Rectal smooth muscle tissue (tissue), 1 donor: ENCODE data around the gene PLCB4.

Source experiments
- H3K27ac ChIP-seq: one replicate; pipeline ENCODE4 v1.7.0; 2013; ENCODE audit warnings: low read depth, low read length, inconsistent platforms
- H3K27me3 ChIP-seq: one replicate; pipeline ENCODE4 v1.7.0; 2013; ENCODE audit warnings: low read length; ENCODE audit not compliant: control insufficient read depth, insufficient read depth
- H3K36me3 ChIP-seq: one replicate; pipeline ENCODE4 v1.7.0; 2013; ENCODE audit warnings: low read length; ENCODE audit not compliant: control insufficient read depth, insufficient read depth
- H3K4me1 ChIP-seq: one replicate; pipeline ENCODE4 v1.7.0; 2013; ENCODE audit warnings: low read length; ENCODE audit not compliant: control insufficient read depth, insufficient read depth
- H3K4me3 ChIP-seq: one replicate; pipeline ENCODE4 v1.7.0; 2013; ENCODE audit warnings: low read length
- H3K9ac ChIP-seq: one replicate; pipeline ENCODE4 v1.7.0; 2013; ENCODE audit warnings: low read length

PLCB4 gene

DNA sequence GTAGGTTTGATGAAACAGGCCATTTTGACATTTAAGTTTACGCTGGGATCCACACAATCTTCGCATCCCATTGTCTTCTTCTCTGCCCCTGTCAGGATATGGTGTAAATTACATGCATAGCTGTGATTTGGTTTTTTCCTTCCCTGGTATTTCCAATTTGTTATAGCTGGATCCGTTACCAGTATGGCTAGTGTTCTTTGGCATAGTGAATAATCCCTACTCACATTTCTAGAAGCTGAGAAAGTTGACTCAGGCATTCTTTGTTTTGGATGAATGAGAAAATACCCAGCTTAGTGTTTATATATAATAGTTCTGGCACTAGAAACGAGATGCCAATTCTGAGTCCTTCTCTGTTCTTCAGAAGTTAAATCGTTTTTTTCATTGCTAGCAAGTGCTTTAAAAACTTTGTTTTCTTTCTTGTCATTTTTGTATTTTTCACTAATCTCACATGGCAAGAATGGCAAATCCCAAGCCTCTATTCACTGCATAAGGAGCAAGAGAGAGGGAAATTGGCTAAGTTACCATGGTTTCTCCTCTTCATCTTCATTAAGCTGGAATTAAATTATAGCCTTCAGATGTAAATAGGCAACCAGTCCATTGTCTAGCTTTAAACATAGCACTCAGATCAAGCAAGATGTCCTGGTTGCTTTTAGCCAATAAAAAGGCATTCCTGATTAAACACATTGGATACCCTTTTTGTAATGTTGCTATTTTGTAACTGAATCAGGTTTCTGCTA is 353.6 kb downstream of the PLCB4 start:
- no peaks in the 10 kb centered on the region for H3K4me1 ChIP-seq

GRCh38 chr20:9424551-9424950 is 355.7 kb downstream of the PLCB4 start:
- Histone ChIP-seq H3K27me3 (no peaks in the 10 kb centered on the region), H3K4me1 (no peaks in the 10 kb centered on the region), H3K27ac (no peak overlapping the region), H3K36me3 (peaks cover 4% of the 10 kb centered on the region), H3K4me3 (no peak overlapping the region), H3K9ac (no peak overlapping the region)

More for the DNA sequence above, 353.6 kb downstream of the PLCB4 start:
- H3K36me3 ChIP-seq, result peaks cover 2% of the 10 kb centered on the region
- no peak overlapping the region for H3K4me3 ChIP-seq
- no peaks in the 10 kb centered on the region for H3K27me3 ChIP-seq
- H3K27ac ChIP-seq, result no peak overlapping the region
- no peak overlapping the region for H3K9ac ChIP-seq

GRCh38 chr20:9427430-9428291 is 358.8 kb downstream of the PLCB4 start:
- H3K4me3 ChIP-seq, result no peak overlapping the region
- no peaks in the 10 kb centered on the region for H3K27me3 ChIP-seq
- no peak overlapping the region for H3K9ac ChIP-seq
- H3K4me1 ChIP-seq, result no peaks in the 10 kb centered on the region
- H3K27ac ChIP-seq, result no peak overlapping the region
- H3K36me3 ChIP-seq, result peaks cover 2% of the 10 kb centered on the region

DNA sequence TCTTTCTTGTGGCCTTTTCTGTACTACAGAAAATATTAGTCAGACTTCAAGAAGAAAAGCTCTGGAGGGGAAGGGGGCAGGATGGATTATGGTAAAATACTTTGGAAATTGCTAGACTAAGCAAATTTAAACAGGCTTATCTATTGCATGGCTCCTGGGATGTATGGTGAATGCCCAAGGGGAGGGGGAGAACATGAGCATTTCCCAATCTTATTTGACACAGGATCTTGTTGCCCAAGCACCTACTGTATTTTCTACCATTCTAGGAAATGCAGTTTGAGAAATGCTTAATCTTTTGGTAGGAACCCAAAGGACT is 359.4 kb downstream of the PLCB4 start:
- peaks cover 2% of the 10 kb centered on the region for H3K36me3 ChIP-seq

GRCh38 chr20:9439806-9440205 is 370.9 kb downstream of the PLCB4 start:
- Histone ChIP-seq H3K9ac (no peak overlapping the region), H3K4me3 (no peak overlapping the region), H3K27me3 (no peaks in the 10 kb centered on the region), H3K4me1 (no peaks in the 10 kb centered on the region), H3K36me3 (no peaks in the 10 kb centered on the region), H3K27ac (no peak overlapping the region)

More for the DNA sequence above, 359.4 kb downstream of the PLCB4 start:
- Histone ChIP-seq H3K27ac (no peak overlapping the region), H3K4me3 (no peak overlapping the region), H3K4me1 (no peaks in the 10 kb centered on the region), H3K27me3 (no peaks in the 10 kb centered on the region), H3K9ac (no peak overlapping the region)

DNA sequence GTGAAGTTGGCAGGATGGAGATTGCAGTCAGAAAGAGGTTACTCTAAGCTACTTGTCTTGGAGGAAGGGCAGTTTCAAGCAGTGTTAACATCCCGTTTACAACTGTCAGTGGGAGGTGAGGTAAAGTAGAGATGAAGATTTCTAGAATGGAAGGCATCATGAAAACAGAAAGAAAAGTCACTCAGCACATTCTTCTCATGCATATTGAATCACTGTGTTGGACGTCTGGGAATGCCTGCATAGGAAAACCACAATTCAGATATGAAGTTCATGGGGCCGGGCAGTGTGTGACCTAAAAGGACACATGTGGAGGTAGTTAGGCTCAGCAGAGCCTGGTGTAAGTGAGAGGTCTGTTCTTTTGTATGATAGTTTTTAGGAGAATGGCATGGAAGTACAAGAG is 372.0 kb downstream of the PLCB4 start:
- no peaks in the 10 kb centered on the region for H3K27me3 ChIP-seq
- no peak overlapping the region for H3K4me3 ChIP-seq
- no peaks in the 10 kb centered on the region for H3K36me3 ChIP-seq
- no peak overlapping the region for H3K27ac ChIP-seq
- no peaks in the 10 kb centered on the region for H3K4me1 ChIP-seq
- H3K9ac ChIP-seq, result no peak overlapping the region

DNA sequence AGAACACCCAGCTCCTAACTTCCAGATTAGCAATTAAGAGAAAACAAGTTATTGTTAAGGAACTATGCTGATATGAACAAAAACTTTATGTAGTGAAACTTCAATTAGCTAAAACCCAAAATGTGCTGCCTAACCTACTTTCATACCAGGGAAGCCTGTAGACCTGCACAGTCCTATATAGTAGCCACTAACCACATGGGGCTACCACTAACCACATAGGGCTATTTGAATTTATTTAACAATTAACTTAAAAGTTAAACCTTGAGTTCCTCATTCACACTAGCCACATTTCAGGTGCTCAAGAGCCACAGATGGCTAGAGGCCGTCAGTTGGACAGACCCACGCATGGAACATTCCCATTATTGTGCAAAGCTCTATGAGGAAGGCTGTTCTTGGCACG is 373.1 kb downstream of the PLCB4 start:
- no peaks in the 10 kb centered on the region for H3K27me3 ChIP-seq
- H3K4me3 ChIP-seq, result no peak overlapping the region
- no peak overlapping the region for H3K27ac ChIP-seq
- no peaks in the 10 kb centered on the region for H3K4me1 ChIP-seq
- no peak overlapping the region for H3K9ac ChIP-seq
- no peaks in the 10 kb centered on the region for H3K36me3 ChIP-seq

- no peaks in the 10 kb centered on the region for H3K4me1 ChIP-seq
- no peaks in the 10 kb centered on the region for H3K27me3 ChIP-seq
- no peak overlapping the region for H3K9ac ChIP-seq
- H3K36me3 ChIP-seq, result no peaks in the 10 kb centered on the region
- no peak overlapping the region for H3K4me3 ChIP-seq
- no peak overlapping the region for H3K27ac ChIP-seq
Observed at GRCh38 chr20:9442858-9443257, 374.0 kb downstream of the PLCB4 start.

- H3K27me3 ChIP-seq, result no peaks in the 10 kb centered on the region
- H3K36me3 ChIP-seq, result no peaks in the 10 kb centered on the region
- no peak overlapping the region for H3K27ac ChIP-seq
- H3K4me1 ChIP-seq, result no peaks in the 10 kb centered on the region
- no peak overlapping the region for H3K4me3 ChIP-seq
- no peak overlapping the region for H3K9ac ChIP-seq
Observed at GRCh38 chr20:9444921-9445320, 376.0 kb downstream of the PLCB4 start.

- H3K36me3 ChIP-seq, result no peaks in the 10 kb centered on the region
- H3K27ac ChIP-seq, result no peak overlapping the region
Observed at GRCh38 chr20:9447182-9447581, 378.3 kb downstream of the PLCB4 start.

DNA sequence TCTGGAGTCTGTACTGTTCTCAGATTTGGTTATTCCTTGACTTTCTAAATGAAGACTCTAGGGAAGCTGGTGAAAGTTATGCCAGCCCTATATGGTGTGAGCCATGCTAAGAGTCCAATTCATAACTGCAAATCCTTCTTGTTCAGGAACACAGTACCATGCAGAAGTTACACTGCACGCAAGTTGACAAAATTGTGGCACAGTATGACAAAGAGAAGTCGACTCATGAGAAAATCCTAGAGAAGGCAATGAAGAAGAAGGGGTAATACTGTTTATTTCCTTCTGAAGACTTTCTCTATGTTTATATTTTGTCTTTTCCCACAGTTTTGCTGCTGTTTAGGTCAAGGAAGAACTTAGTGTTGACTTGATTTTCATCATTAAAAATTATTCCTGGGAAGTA is 384.3 kb downstream of the PLCB4 start:
- Histone ChIP-seq H3K9ac (no peak overlapping the region), H3K4me1 (no peaks in the 10 kb centered on the region), H3K4me3 (no peak overlapping the region), H3K27me3 (no peaks in the 10 kb centered on the region), H3K27ac (no peak overlapping the region), H3K36me3 (no peaks in the 10 kb centered on the region)

More at GRCh38 chr20:9447182-9447581, 378.3 kb downstream of the PLCB4 start:
- H3K27me3 ChIP-seq, result no peaks in the 10 kb centered on the region
- no peak overlapping the region for H3K9ac ChIP-seq
- no peaks in the 10 kb centered on the region for H3K4me1 ChIP-seq
- no peak overlapping the region for H3K4me3 ChIP-seq

- H3K4me3 ChIP-seq, result no peak overlapping the region
- H3K4me1 ChIP-seq, result no peaks in the 10 kb centered on the region
- H3K36me3 ChIP-seq, result no peaks in the 10 kb centered on the region
- H3K9ac ChIP-seq, result no peak overlapping the region
- no peak overlapping the region for H3K27ac ChIP-seq
- no peaks in the 10 kb centered on the region for H3K27me3 ChIP-seq
Observed at GRCh38 chr20:9454791-9455190, 385.9 kb downstream of the PLCB4 start.

DNA sequence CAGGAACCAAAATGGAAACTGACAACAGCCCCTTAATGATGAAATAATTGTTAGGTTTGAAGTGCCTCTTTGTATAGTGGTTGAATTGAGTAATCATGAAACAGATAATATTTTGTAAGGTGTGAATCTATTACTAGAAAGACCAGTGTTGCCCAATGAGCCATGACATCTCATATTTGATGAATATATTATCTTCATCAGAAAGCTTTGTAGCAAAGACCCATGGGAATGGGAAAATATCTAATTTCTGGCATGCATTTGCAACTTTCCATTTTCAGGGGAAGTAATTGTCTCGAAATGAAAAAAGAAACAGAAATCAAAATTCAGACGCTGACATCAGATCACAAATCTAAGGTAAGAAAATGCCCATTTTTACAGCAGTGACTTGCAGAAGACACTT is 388.2 kb downstream of the PLCB4 start:
- no peaks in the 10 kb centered on the region for H3K27me3 ChIP-seq
- no peak overlapping the region for H3K9ac ChIP-seq
- H3K36me3 ChIP-seq, result no peaks in the 10 kb centered on the region
- no peaks in the 10 kb centered on the region for H3K4me1 ChIP-seq
- no peak overlapping the region for H3K4me3 ChIP-seq
- no peak overlapping the region for H3K27ac ChIP-seq
